Neural cell (in vitro differentiated cells): ENCODE measurements around the gene KASH5.

Source experiments
- EP300 ChIP-seq: fragments of 450-650 bp; conservative IDR thresholded peaks from 2 replicates; pipeline ENCODE4 v1.6.1; 2014; ENCODE audit warnings: antibody characterized with exemption, mild to moderate bottlenecking, moderate library complexity; ENCODE audit not compliant: poor library complexity, severe bottlenecking
- EZH2 ChIP-seq: fragments of 200-600, 300-800 bp; shearing (Covaris generic), sonication (generic); IDR thresholded peaks from 2 replicates; pipeline ENCODE4 v1.6.1; 2014; ENCODE audit warnings: antibody characterized with exemption, low read length, borderline replicate concordance, mild to moderate bottlenecking; ENCODE audit not compliant: insufficient read depth, poor library complexity, severe bottlenecking
- POLR2AphosphoS5 ChIP-seq: IDR thresholded peaks from 2 replicates; pipeline ENCODE4 v1.6.1; 2012
- TAF1 ChIP-seq: IDR thresholded peaks from 2 replicates; pipeline ENCODE4 v1.6.1; 2012; ENCODE audit warnings: low read depth
- TF ChIP-seq, protein P1 (sequence below): fragments of 450-650 bp; IDR thresholded peaks from 2 replicates; pipeline ENCODE4 v1.5.1; 2014; ENCODE audit warnings: antibody characterized with exemption, mild to moderate bottlenecking, moderate library complexity; ENCODE audit not compliant: poor library complexity, severe bottlenecking

GRCh38 chr19:49451430-49452181 is 63.6 kb downstream of the KASH5 start, which contains the start of gene PIH1D1:
- TF ChIP-seq, protein P1, sequence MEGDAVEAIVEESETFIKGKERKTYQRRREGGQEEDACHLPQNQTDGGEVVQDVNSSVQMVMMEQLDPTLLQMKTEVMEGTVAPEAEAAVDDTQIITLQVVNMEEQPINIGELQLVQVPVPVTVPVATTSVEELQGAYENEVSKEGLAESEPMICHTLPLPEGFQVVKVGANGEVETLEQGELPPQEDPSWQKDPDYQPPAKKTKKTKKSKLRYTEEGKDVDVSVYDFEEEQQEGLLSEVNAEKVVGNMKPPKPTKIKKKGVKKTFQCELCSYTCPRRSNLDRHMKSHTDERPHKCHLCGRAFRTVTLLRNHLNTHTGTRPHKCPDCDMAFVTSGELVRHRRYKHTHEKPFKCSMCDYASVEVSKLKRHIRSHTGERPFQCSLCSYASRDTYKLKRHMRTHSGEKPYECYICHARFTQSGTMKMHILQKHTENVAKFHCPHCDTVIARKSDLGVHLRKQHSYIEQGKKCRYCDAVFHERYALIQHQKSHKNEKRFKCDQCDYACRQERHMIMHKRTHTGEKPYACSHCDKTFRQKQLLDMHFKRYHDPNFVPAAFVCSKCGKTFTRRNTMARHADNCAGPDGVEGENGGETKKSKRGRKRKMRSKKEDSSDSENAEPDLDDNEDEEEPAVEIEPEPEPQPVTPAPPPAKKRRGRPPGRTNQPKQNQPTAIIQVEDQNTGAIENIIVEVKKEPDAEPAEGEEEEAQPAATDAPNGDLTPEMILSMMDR = peak; percentile 55
- TF ChIP-seq EZH2 (no peak), POLR2AphosphoS5 (peak; percentile 97), EP300 (no peak), TAF1 (no peak)
